Measurements from ENCODE around the gene HS1BP3.

- no peak for TF ChIP-seq EZH2phosphoT487 (IDR thresholded peaks at IDR 0.05; ENCODE audit: insufficient read depth, low read depth)
- no peak for TF ChIP-seq EZH2 (IDR thresholded peaks at IDR 0.05; ENCODE audit: insufficient read depth, poor library complexity, severe bottlenecking)
Measured at GRCh38 chr2:20578266-20578894, 72.5 kb downstream of the HS1BP3 start.

Data from GM23248 (cell line).